SKM-1 (cell line): ENCODE results near the gene ABCC9.

ENCODE experiments used
- DNase-seq: peaks from one replicate; lab custom pipeline; 2025; ENCODE audit not compliant: unreplicated experiment; lab: John Stamatoyannopoulos, UW

Gene ABCC9

DNA sequence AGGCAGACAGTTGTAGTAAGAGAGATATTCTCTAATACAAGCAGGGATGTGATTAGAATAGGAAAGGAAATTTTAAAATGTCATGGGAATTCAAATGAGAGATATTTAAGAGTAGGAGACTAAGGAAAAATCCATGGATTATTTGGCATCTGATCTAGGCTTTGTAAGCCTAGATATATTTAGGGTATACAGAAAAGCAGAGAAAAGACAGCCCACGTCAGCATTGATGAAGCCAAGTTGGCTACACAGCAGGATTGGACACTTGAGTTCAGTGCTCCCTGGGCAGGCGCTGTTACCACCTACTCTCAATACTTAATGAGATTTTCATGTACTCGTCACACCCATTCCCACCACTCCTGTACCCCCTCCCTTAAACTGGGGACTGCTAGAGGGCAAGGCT is 165.1 kb downstream of the ABCC9 start:
- DNase-seq, result no peak

DNA sequence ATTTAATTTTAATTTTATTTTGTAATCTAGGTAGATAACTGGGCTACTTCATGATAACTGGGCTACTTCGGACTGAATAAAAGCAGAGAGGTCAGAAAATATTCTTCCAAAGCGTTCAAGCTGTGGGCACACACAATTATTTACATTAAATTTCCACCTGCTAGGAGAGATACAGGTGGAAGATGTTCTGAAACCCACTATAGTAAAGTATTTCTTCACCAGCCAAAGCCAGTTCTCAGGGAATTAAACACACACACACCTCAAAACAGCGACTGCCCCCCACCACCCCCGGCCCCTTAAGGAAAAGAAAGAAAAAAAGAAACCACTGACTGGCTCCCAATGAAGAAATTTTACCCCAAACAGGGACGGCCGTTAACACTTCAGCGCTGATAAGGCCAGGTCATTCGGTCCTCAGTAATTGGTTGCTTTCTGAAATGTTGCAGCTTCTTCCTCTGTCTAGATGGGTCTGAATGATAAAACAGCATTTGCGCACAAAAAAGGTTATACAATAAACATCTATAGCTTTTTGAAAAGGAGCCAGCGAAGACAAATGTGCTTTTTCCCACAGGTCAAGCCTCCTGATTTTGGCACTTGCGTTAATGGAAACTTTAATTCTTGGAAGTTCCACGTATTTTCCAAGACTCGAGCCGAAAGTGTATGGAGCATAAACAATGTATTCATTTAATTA is 165.9 kb downstream of the ABCC9 start:
- no peak for DNase-seq

DNA sequence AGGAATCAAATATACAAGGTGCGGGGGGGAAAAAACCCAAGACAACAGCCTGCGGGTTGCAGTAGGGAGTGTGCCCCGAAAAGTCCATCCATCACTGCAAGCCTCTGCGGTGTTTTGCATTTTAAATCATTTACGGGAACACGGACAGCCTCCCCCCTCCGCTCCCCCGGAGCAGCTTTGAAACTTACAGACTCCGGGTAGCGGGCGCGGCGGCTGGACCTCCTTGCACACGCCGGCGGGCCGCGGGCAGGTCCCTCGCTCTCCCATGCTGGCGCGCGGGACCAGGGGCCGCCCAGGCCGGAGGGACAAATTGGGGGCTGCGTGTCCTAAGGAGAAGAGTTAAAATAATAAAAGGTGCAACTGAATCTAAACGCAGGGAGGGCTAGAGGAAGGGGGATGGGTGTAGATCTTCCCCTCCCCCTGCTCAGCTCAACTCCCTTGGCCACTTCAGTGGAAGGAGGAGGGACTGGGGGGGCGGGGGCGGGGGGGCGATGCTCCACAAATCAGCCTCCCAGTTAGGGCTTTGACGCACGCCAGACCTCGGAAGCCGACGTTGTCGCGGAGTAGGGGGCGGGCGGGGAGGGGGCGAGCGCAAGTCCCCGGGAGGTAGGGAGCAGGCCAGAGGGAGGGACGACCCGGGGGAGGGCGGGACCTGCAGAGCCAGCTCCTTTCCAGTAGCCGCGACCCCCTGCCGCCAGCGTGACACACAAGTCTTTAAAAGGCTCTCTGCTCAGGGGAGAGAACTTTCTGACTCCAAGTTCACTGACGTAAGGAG is 166.7 kb downstream of the ABCC9 start, which contains the start of gene KCNJ8:
Gene KCNJ8, minus strand, starts transcription at position 349 of the 775 bp plus-strand sequence. CDS start 1,090 bp downstream, outside the sequence.
- DNase-seq, result no peak

DNA sequence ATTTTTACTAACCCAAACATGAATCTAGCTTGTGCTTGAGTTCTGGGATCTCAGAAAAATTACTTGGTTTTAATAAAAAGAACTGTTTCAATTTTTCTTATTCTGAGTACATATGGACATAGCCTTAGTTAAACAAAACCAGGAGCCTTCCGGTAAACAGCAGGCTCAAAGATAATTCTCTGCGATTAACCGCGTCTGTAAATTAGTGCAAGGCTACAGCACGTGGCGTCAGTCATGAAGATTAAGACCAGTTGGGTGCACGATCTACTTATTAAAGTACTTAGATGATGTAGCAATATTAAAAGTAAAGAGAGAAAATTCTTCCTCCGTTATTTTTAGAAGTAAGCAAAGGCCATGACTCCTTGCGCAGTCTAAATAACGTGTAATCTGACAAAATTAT is 167.4 kb downstream of the ABCC9 start:
- no peak for DNase-seq

DNA sequence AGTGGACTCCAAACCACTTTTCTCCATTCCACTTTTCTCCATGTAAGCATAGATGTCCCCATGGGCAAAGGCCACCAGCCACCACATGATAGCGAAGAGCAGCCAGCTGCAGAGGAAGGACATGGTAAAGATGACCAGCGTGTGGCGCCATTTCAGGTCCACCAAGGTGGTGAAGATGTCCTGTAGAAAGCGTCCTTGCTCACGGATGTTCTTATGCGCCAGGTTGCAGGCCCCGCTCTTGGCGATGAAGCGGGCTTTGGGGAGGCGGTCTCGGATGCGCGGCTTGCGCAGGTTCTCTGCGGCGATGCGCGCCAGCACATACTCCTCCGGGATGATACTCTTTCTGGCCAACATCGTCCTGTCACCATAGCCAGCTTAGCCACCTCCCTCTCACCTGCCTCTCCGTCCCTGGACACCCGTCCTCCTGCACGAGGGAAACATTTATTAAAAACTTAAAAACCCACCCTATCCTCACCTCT is 167.9 kb downstream of the ABCC9 start:
- DNase-seq, result no peak

DNA sequence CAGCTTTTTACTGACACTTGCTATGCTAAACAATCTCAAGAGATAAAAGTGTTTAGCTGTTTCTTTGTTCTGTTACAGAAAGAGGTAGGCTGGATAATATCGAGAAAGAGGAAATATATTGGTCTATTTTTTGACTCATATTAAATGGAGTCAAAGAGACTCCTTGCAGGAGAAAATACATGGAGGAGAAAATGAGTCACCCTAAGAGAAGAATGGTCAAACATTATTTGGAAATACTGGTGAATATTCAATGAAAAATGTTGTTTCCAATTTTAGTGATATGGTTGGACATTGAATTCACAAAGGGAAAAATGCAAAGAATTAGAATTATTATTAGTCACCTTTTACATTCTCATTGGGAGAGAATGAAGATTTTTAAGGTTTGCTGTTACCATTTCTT is 169.9 kb downstream of the ABCC9 start:
- DNase-seq, result no peak

DNA sequence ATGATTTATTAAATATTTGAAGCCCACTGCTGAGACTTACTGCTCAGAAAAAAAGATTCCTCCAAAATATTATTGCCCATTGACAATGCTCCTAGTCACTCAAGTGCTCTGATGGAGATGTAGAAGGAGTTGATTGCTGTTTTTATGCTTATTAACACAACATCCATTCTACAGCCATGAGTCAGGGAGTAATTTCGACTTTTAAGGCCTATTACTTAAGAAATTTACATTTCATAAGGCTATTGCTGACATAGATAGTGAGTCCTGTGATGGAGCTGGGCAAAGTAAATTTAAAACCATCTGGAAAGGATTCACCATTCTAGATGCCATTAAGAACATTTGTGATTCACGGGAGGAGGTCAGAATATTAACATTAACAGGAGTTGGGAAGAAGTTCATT is 171.9 kb downstream of the ABCC9 start:
- no peak for DNase-seq

DNA sequence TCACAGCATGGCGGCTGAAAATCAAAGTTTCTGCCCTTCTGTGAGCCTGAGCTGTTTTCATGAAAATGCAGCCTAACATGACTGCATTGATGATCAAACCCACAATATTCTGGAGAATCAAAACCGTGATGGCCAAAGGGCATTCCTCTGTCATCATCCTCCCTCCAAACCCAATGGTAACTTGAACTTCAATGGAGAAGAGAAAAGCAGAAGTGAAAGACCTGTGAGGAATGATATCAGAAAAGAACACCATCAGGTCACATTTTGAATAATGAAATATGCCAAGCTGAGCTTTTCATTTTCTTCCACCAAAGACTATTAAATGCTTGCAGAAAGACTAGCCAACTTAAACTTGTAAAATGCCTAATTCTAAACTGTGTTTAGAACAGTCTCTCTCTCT is 174.8 kb downstream of the ABCC9 start:
- DNase-seq, result no peak

DNA sequence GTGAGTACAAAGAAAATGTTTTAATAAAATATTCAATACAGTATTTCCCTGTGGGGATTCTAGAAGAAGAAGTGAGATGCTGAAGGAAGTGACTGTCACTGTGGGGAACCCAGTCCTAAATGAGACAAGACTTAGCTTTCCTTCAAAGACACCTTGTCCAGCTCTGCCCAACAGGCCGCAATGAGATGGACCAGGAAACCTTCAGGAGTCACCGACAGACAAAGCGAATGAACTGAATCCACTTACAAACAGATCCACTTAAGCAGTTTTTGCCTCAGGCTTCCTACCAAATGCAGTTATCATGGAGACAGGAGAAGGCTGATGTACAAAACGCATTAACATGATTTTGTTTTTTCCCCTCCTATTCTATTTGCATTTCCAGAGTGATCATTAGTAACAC is 176.3 kb downstream of the ABCC9 start:
- no peak for DNase-seq

DNA sequence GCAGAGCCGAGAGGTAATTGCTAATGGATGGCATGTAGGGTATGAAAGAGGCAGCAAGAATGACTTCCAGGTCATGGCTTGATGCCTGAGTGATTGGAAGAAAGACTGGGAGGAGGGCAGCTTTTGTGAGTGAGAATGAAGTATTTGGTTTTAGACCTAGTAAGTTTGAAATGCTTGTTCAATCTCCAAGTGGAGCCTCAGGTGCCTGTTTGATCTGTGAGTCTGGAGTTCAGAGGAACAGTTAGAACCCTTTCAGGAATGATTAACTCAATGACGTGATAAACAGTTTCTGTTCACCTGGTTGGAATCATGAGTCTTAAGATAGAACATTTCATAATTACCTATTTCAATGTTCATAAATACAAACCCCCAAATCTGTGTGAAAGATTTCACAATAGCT is 177.2 kb downstream of the ABCC9 start:
- DNase-seq, result no peak

DNA sequence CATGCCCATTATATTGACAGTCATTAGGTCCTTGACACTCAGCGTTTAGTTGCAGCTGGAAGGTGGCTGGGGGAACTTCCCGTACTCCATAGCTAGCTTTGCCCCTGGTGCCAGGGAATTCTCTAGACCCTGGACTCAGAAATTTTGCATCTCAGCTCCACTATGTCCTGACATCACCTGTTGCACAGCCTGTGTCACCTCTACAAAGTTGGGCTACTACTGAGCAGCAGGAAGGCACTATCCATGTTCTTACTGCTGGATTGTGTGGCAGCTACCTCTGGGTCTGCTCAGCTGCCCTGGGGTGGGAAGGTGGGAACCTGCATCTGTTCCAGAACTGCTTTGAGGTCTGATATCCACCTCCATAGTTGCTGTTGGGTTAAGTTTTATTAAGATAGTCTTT is 177.7 kb downstream of the ABCC9 start:
- DNase-seq, result no peak

DNA sequence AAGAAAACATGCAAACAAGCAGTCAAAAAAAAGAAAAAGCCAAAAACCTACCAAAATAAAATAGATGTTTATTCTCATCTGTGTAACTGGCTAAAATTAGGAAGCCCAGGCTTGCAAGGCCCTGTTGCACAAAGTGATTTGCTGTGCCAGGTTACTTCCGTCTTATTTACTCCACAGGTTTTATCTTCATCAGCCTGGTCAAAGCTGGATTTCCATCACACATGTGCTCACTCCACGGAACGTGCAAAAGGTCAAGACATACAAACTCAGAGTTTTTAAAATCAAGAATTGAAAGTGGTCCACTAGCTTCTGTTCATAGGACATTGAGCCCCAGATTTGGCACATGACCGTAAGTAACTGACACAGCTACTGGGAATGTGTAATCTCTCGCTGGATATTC is 181.5 kb downstream of the ABCC9 start:
- no peak for DNase-seq

DNA sequence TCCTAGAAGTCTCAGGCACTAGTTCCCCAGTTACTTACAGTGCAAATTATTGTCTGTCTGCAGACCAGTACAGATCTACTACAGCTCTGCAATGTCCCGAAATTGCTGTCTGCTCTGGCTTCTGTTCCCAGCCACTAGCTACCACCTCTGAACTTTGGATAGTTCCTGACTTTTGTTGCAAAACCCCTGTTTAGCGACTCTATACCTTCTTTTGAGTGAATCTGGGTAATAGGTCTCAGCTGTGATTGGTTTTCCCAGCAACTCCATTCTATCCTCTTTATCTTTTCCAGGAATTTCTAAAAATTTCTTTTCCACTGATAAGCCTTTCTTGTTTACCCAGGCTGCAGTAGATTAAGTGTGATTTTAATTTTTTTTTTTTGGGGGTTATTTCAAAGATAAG is 183.5 kb downstream of the ABCC9 start:
- no peak for DNase-seq

DNA sequence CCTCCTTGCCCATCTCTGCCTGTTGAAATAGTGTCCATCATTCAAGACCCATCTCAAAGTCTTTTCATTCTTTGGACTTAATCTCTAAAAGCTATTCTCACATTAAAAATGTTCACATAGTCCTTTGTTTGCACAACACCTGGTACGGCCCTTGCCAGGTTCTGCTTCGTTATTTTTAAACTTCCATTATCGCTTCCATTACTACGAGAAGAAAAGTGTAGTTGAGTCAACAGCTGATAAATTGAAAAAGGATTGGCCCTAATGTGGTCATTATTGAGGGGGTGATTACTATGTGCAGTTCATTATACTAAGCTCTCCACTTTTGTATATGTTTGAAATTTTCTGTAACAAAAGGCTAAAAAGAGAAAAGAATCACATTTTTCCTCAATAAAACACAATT is 184.5 kb downstream of the ABCC9 start:
- no peak for DNase-seq

DNA sequence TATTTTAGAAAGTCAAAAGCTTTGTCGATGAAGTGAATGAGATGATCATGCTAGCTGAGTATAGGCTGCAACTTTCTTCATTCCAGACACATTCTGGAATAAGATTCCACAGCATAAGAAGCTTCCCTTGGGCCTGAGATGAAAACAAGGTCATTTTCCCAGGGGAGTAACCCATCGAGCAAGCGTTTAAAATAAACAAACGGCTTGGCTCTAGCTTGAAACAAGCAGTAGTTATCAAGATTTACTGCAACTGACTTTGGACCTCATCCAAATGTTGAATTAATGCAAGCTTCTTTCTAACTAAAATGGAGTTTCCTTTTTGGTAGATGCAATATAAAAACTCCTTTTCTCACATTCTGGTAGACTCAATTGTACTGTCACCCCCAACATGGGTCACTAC is 189.7 kb downstream of the ABCC9 start:
- DNase-seq, result no peak
